Measurements from ENCODE around the gene CLDN9.

Gene CLDN9

GRCh38 chr16:3022208-3022683 lies 9.5 kb downstream of the CLDN9 start:
- peak overlapping the region; percentile 100 for H3K9ac ChIP-seq (ENCODE audit: low read length)
- H3K4me1 ChIP-seq (ENCODE audit: control insufficient read depth, insufficient read depth, low read depth, low read length), result peaks cover 29% of the 10 kb centered on the region
- H3K79me1 ChIP-seq (replicated peaks; ENCODE audit: low read length, poor library complexity, severe bottlenecking), result peaks cover 6% of the 10 kb centered on the region
- WGBS, result 1% methylated on average over 7 of the region's 8 CpGs
- H2BK5ac ChIP-seq (ENCODE audit: low read depth, low read length, poor library complexity, severe bottlenecking), result peak overlapping the region; percentile 100
- H2AFZ ChIP-seq (ENCODE audit: low read depth, low read length), result no peak overlapping the region
- H2BK12ac ChIP-seq (ENCODE audit: low read length in 2 of 2), result peak overlapping the region; percentile 94 to 95
- H3K23ac ChIP-seq (ENCODE audit: low read length in 2 of 2), result no peak overlapping the region
- peak overlapping the region; percentile 100 for H3K27ac ChIP-seq (ENCODE audit: low read length, poor library complexity, severe bottlenecking)
- H3K4me2 ChIP-seq (ENCODE audit: low read length, poor library complexity, severe bottlenecking), result peak overlapping the region; percentile 85
- no peaks in the 10 kb centered on the region for H3K9me3 ChIP-seq (ENCODE audit: control insufficient read depth, low read length)
- peak overlapping the region; percentile 81 to 97 for H3K4me3 ChIP-seq (ENCODE audit: insufficient read depth in 1 of 2, low read depth in 1 of 2, low read length in 2 of 2)
- peak overlapping the region; percentile 92 for H4K8ac ChIP-seq (ENCODE audit: low read length)
- peak overlapping the region; percentile 87 to 94 for H3K4ac ChIP-seq (ENCODE audit: low read depth in 1 of 2, low read length in 2 of 2)
- peak overlapping the region; percentile 95 to 98 for H3K18ac ChIP-seq (ENCODE audit: low read depth in 1 of 2, low read length in 2 of 2)
- peak overlapping the region; percentile 62 to 89 for H3K14ac ChIP-seq (ENCODE audit: low read length in 2 of 2)
- peaks cover 5 to 13% of the 10 kb centered on the region in 2 experiments for H3K27me3 ChIP-seq (ENCODE audit: control insufficient read depth in 1 of 2, insufficient read depth in 1 of 2, low read length in 2 of 2)
- H2AK5ac ChIP-seq (ENCODE audit: low read length, severe bottlenecking), result peak overlapping the region; percentile 99
- H2BK15ac ChIP-seq (ENCODE audit: low read depth, poor library complexity, severe bottlenecking), result peak overlapping the region; percentile 93
- H3K36me3 ChIP-seq (ENCODE audit: control insufficient read depth in 1 of 2, insufficient read depth in 2 of 2, low read depth in 1 of 2, low read length in 2 of 2), result peaks cover 18 to 43% of the 10 kb centered on the region in 2 experiments
- peak overlapping the region; percentile 80 for H2BK120ac ChIP-seq (ENCODE audit: low read depth, low read length)
- H4K91ac ChIP-seq (ENCODE audit: low read length), result peak overlapping the region; percentile 96
- DNase-seq, result peak; percentile 95

DNA sequence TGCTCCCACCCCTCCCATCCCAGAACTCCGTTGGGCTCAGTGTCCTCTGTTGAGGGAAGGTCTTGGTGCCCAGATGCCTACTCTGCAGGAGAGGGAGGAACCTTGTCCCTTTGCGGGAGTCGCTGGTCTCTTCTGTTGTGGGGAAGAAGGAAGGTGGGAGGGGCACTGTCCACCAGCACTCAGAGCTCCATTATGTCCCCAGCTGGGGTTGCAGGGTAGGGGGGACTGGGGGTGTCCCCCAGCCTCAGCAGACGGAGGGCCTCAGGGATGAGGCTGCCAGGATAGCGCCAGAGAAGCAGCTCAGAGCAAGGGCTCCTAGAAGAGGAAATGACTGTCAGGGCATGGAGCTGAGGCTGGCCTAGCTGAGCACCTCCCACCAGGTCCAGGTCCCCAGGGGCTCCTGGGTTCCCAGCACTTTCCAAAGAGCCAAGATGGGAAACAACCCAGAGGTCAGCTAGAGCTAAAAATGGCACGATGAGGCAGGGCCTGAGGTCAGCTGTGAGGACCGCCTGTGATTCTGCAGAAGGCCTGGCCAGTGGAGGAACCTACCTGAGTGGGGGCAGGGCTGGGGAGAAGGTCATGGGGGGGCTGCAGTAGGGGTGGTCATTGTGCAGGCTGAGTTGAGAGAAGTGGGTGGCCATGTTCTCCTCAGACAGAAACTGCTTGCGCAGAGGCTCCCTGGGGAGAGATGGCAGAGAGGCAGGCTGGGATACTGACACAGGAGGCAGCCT lies 10.1 kb downstream of the CLDN9 start:
- Histone ChIP-seq H3K79me1 (replicated peaks; ENCODE audit: low read length, poor library complexity, severe bottlenecking) (peaks cover 6% of the 10 kb centered on the region), H3K4me1 (ENCODE audit: control insufficient read depth, insufficient read depth, low read depth, low read length) (peaks cover 28% of the 10 kb centered on the region), H3K9ac (ENCODE audit: low read length) (peak overlapping the region; percentile 100), H3K27ac (ENCODE audit: low read length, poor library complexity, severe bottlenecking) (peak overlapping the region; percentile 100), H4K91ac (ENCODE audit: low read length) (peak overlapping the region; percentile 96), H3K4ac (ENCODE audit: low read depth in 1 of 2, low read length in 2 of 2) (peak overlapping the region; percentile 87 to 94), H2BK12ac (ENCODE audit: low read length in 2 of 2) (peak overlapping the region; percentile 94 to 95), H3K9me3 (ENCODE audit: control insufficient read depth, low read length) (no peaks in the 10 kb centered on the region), H3K18ac (ENCODE audit: low read depth in 1 of 2, low read length in 2 of 2) (peak overlapping the region; percentile 94 to 98), H4K8ac (ENCODE audit: low read length) (peak overlapping the region; percentile 92), H3K14ac (ENCODE audit: low read length in 2 of 2) (peak overlapping the region in 1 of 2 experiments; percentile 89), H3K27me3 (ENCODE audit: control insufficient read depth in 1 of 2, insufficient read depth in 1 of 2, low read length in 2 of 2) (peaks cover 5 to 9% of the 10 kb centered on the region in 2 experiments), H2BK120ac (ENCODE audit: low read depth, low read length) (peak overlapping the region; percentile 80), H3K4me3 (ENCODE audit: insufficient read depth in 1 of 2, low read depth in 1 of 2, low read length in 2 of 2) (peak overlapping the region; percentile 57 to 89), H3K36me3 (ENCODE audit: control insufficient read depth in 1 of 2, insufficient read depth in 2 of 2, low read depth in 1 of 2, low read length in 2 of 2) (peaks cover 24 to 47% of the 10 kb centered on the region in 2 experiments), H2BK5ac (ENCODE audit: low read depth, low read length, poor library complexity, severe bottlenecking) (peak overlapping the region; percentile 100), H2BK15ac (ENCODE audit: low read depth, poor library complexity, severe bottlenecking) (peak overlapping the region; percentile 93), H2AK5ac (ENCODE audit: low read length, severe bottlenecking) (peak overlapping the region; percentile 99), H3K4me2 (ENCODE audit: low read length, poor library complexity, severe bottlenecking) (peak overlapping the region; percentile 85), H2AFZ (ENCODE audit: low read depth, low read length) (no peak overlapping the region), H3K23ac (ENCODE audit: low read length in 2 of 2) (peak overlapping the region in 1 of 2 experiments; percentile 85)
- DNase-seq, result peak; percentile 62
- WGBS, result 5% methylated on average over 6 of the region's 8 CpGs

- Histone ChIP-seq H4K91ac (ENCODE audit: low read length) (peak overlapping the region; percentile 96), H3K9ac (ENCODE audit: low read length) (peak overlapping the region; percentile 100)
- WGBS, result 6% methylated on average over 6 of the region's 6 CpGs
These were observed 10.6 kb downstream of the CLDN9 start for GRCh38 chr16:3023415-3023668.

More at GRCh38 chr16:3023415-3023668, 10.6 kb downstream of the CLDN9 start:
- Histone ChIP-seq H3K4ac (ENCODE audit: low read depth in 1 of 2, low read length in 2 of 2) (peak overlapping the region; percentile 77 to 87), H3K9me3 (ENCODE audit: control insufficient read depth, low read length) (no peaks in the 10 kb centered on the region), H3K18ac (ENCODE audit: low read depth in 1 of 2, low read length in 2 of 2) (peak overlapping the region; percentile 94 to 98), H2BK15ac (ENCODE audit: low read depth, poor library complexity, severe bottlenecking) (no peak overlapping the region), H2BK5ac (ENCODE audit: low read depth, low read length, poor library complexity, severe bottlenecking) (peak overlapping the region; percentile 100), H4K8ac (ENCODE audit: low read length) (peak overlapping the region; percentile 92), H2AFZ (ENCODE audit: low read depth, low read length) (no peak overlapping the region), H2BK12ac (ENCODE audit: low read length in 2 of 2) (peak overlapping the region; percentile 6 to 93), H3K4me3 (ENCODE audit: insufficient read depth in 1 of 2, low read depth in 1 of 2, low read length in 2 of 2) (peak overlapping the region; percentile 57 to 89), H2BK120ac (ENCODE audit: low read depth, low read length) (peak overlapping the region; percentile 80), H3K4me1 (ENCODE audit: control insufficient read depth, insufficient read depth, low read depth, low read length) (peaks cover 27% of the 10 kb centered on the region), H3K14ac (ENCODE audit: low read length in 2 of 2) (peak overlapping the region in 1 of 2 experiments; percentile 89), H3K23ac (ENCODE audit: low read length in 2 of 2) (peak overlapping the region in 1 of 2 experiments; percentile 85), H2AK5ac (ENCODE audit: low read length, severe bottlenecking) (peak overlapping the region; percentile 99), H3K4me2 (ENCODE audit: low read length, poor library complexity, severe bottlenecking) (peak overlapping the region; percentile 85), H3K79me1 (replicated peaks; ENCODE audit: low read length, poor library complexity, severe bottlenecking) (peaks cover 6% of the 10 kb centered on the region), H3K27ac (ENCODE audit: low read length, poor library complexity, severe bottlenecking) (peak overlapping the region; percentile 100), H3K27me3 (ENCODE audit: control insufficient read depth in 1 of 2, insufficient read depth in 1 of 2, low read length in 2 of 2) (peaks cover under 1 to 4% of the 10 kb centered on the region in 2 experiments), H3K36me3 (ENCODE audit: control insufficient read depth in 1 of 2, insufficient read depth in 2 of 2, low read depth in 1 of 2, low read length in 2 of 2) (peaks cover 24 to 50% of the 10 kb centered on the region in 2 experiments)
- DNase-seq, result no peak
